ENCODE measurements around the gene C1QTNF3. TPM values are rescaled to one million over a fixed set of nuclear protein-coding genes. Genes with fewer than 3 reads are reported as not detected.

The C1QTNF3 gene
- total RNA-seq, 2 donors from 2014 or later: 4.3 to 11.6 TPM

GRCh38 chr5:33980030-33980429 lies 63.0 kb downstream of the C1QTNF3 start:
- no peak for TF ChIP-seq CTCF (IDR thresholded peaks at IDR 0.05)
- H3K4me1 ChIP-seq (ENCODE audit: control insufficient read depth in 1 of 2, low read depth in 2 of 2): peaks cover 0 to 7% of the 10 kb centered on the region in 2 donors
- no peak overlapping the region for H3K27ac ChIP-seq
- DNase-seq (ENCODE audit: low spot score) (no peak), ATAC-seq (ENCODE audit: insufficient number of reproducible peaks, low FRiP score, low read depth) (no peak)
- no peak overlapping the region for H3K4me3 ChIP-seq
- H3K36me3 ChIP-seq: no peaks in the 10 kb centered on the region
- no peaks in the 10 kb centered on the region for H3K27me3 ChIP-seq (replicated peaks; ENCODE audit: insufficient read depth)
- H3K9me3 ChIP-seq: no peaks in the 10 kb centered on the region

DNA sequence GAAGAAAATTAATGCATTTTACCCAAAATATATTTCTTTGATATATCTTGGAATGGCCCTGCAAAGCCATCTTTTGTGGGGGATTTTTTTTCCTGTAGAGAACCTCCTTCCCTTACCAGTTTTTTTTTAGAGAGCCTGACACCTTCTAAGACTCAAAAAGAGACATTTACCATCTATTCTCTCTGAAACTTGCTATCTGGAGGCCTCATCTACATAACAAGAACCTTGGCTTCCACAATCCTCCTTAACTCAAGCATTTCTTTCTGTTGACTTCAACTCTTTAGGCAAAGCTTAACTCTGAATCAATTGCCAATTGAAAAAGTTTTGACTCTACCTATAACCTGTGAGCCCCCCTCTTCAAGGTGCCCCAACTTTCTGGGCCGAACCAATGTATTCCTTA lies 64.7 kb downstream of the C1QTNF3 start:
- no peak overlapping the region for H3K27ac ChIP-seq
- peaks cover 0 to 7% of the 10 kb centered on the region in 2 donors for H3K4me1 ChIP-seq (ENCODE audit: control insufficient read depth in 1 of 2, low read depth in 2 of 2)
- DNase-seq (ENCODE audit: low spot score) (no peak), ATAC-seq (ENCODE audit: insufficient number of reproducible peaks, low FRiP score, low read depth) (no peak)
- no peak overlapping the region for H3K4me3 ChIP-seq
- H3K9me3 ChIP-seq: no peaks in the 10 kb centered on the region
- H3K27me3 ChIP-seq (replicated peaks; ENCODE audit: insufficient read depth): no peaks in the 10 kb centered on the region
- H3K36me3 ChIP-seq: no peaks in the 10 kb centered on the region
- no peak for TF ChIP-seq CTCF (IDR thresholded peaks at IDR 0.05)

DNA sequence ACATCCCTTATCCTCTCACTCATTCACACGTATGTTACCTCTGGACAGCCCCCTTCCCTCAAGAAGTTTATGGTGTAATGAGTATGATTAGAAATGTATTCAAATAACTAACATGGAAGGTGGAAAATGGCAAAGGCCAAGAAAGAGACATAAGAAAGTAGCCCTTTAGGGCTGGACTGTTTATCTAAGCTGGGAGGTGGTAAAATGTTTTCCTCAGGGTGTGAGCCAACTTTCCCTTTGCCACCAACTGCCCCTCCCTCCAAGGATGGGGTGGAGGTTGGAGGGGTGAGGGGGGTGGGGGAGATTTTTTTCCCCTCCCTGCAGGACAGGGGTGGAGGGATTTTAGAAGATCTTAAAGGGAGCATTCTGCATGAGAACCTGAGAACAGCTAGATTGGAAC lies 66.7 kb downstream of the C1QTNF3 start:
- DNase-seq (ENCODE audit: low spot score) (no peak), ATAC-seq (ENCODE audit: insufficient number of reproducible peaks, low FRiP score, low read depth) (no peak)
- Histone ChIP-seq H3K27ac (no peak overlapping the region), H3K9me3 (no peaks in the 10 kb centered on the region), H3K4me3 (no peak overlapping the region), H3K36me3 (no peaks in the 10 kb centered on the region), H3K4me1 (ENCODE audit: control insufficient read depth in 1 of 2, low read depth in 2 of 2) (peaks cover 0 to 7% of the 10 kb centered on the region in 2 donors), H3K27me3 (replicated peaks; ENCODE audit: insufficient read depth) (no peaks in the 10 kb centered on the region)
- no peak for TF ChIP-seq CTCF (IDR thresholded peaks at IDR 0.05)

GRCh38 chr5:33975852-33976251 lies 67.2 kb downstream of the C1QTNF3 start:
- peaks cover 0 to 7% of the 10 kb centered on the region in 2 donors for H3K4me1 ChIP-seq (ENCODE audit: control insufficient read depth in 1 of 2, low read depth in 2 of 2)
- no peak for ATAC-seq (ENCODE audit: insufficient number of reproducible peaks, low FRiP score, low read depth)
- TF ChIP-seq CTCF (IDR thresholded peaks at IDR 0.05): no peak
- H3K9me3 ChIP-seq: no peaks in the 10 kb centered on the region
- no peaks in the 10 kb centered on the region for H3K27me3 ChIP-seq (replicated peaks; ENCODE audit: insufficient read depth)
- no peak overlapping the region for H3K27ac ChIP-seq
- no peak for DNase-seq (ENCODE audit: low spot score)
- H3K4me3 ChIP-seq: no peak overlapping the region
- no peaks in the 10 kb centered on the region for H3K36me3 ChIP-seq

DNA sequence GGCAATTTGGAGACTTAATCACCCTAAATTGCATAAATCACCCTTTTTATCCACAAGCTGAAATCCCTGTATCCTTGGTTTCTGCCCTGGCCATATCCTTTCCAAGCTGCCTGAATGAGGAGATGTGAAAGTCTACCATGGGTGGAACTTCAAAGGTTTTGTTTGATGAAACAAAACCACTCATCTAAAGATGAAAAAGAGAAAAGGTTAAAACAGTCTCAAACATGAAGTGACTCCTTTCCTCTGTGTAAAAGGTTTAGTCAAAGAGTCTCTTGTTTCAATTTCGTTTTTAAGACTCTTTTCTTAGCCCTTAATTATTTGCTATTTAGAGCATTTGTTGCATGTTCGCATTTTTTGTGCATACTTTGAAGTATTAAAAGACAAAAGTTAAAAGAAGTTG lies 69.7 kb downstream of the C1QTNF3 start:
- H3K27me3 ChIP-seq (replicated peaks; ENCODE audit: insufficient read depth): no peaks in the 10 kb centered on the region
- no peaks in the 10 kb centered on the region for H3K36me3 ChIP-seq
- no peak for ATAC-seq (ENCODE audit: insufficient number of reproducible peaks, low FRiP score, low read depth)
- H3K27ac ChIP-seq: no peak overlapping the region
- H3K4me3 ChIP-seq: no peak overlapping the region
- DNase-seq (ENCODE audit: low spot score): no peak
- H3K4me1 ChIP-seq (ENCODE audit: control insufficient read depth in 1 of 2, low read depth in 2 of 2): peaks cover 0 to 7% of the 10 kb centered on the region in 2 donors
- no peaks in the 10 kb centered on the region for H3K9me3 ChIP-seq
- no peak for TF ChIP-seq CTCF (IDR thresholded peaks at IDR 0.05)
